GM12892 (cell line): ENCODE results near the gene GPC5.

ENCODE experiments used
- POLR2A ChIP-seq: IDR thresholded peaks from 2 replicates; pipeline ENCODE4 v1.6.1; 2011; ENCODE audit warnings: low read depth, low read length, control low read depth
- POLR2AphosphoS5 ChIP-seq: IDR thresholded peaks from 2 replicates; pipeline ENCODE4 v1.6.1; 2011; ENCODE audit warnings: low read depth, low read length, control low read depth
- TAF1 ChIP-seq: IDR thresholded peaks from 2 replicates; pipeline ENCODE4 v1.6.1; 2011; ENCODE audit warnings: low read depth, mild to moderate bottlenecking, control low read depth, low read length, borderline replicate concordance

GRCh38 chr13:91726671-91727070 lies 328.2 kb downstream of the GPC5 start:
- TF ChIP-seq POLR2AphosphoS5 (no peak), TAF1 (no peak), POLR2A (no peak)
